Measurements from ENCODE around the gene DYNLT4.
"Not testable (repeated sequence)": the region's sequence is repeated elsewhere in the genome, so short reads cannot be mapped to it uniquely, and the experiment has no call there.

DYNLT4 gene

GRCh38 chr1:44835738-44836675, 28.9 kb upstream of the DYNLT4 start:
- peaks cover 10% of the 10 kb centered on the region for H3K4me1 Mint-ChIP-seq
- no peaks in the 10 kb centered on the region for H3K36me3 Mint-ChIP-seq
- H3K4me3 Mint-ChIP-seq, result peak overlapping the region; percentile 46
- DNase-seq (ENCODE audit: low spot score in 2 of 2) (peak; percentile 81 to 89), ATAC-seq (ENCODE audit: low read depth) (peak; percentile 99)
- no peak overlapping the region for H3K27ac Mint-ChIP-seq
- H3K9me3 Mint-ChIP-seq, result no peaks in the 10 kb centered on the region
- peaks cover 4% of the 10 kb centered on the region for H3K27me3 Mint-ChIP-seq

- no peak overlapping the region for H3K4me3 Mint-ChIP-seq
- no peaks in the 10 kb centered on the region for H3K36me3 Mint-ChIP-seq
- no peaks in the 10 kb centered on the region for H3K9me3 Mint-ChIP-seq
- H3K27ac Mint-ChIP-seq, result no peak overlapping the region
- H3K4me1 Mint-ChIP-seq, result peaks cover 10% of the 10 kb centered on the region
- peaks cover under 1% of the 10 kb centered on the region for H3K27me3 Mint-ChIP-seq
- ATAC-seq (ENCODE audit: low read depth) (no peak), DNase-seq (ENCODE audit: low spot score in 2 of 2) (no peak)
These were observed 27.2 kb upstream of the DYNLT4 start for GRCh38 chr1:44834328-44834727.

- DNase-seq (ENCODE audit: low spot score in 2 of 2) (no peak), ATAC-seq (ENCODE audit: low read depth) (no peak)
- H3K4me1 Mint-ChIP-seq, result peaks cover 10% of the 10 kb centered on the region
- no peaks in the 10 kb centered on the region for H3K27me3 Mint-ChIP-seq
- no peak overlapping the region for H3K4me3 Mint-ChIP-seq
- no peaks in the 10 kb centered on the region for H3K9me3 Mint-ChIP-seq
- no peak overlapping the region for H3K27ac Mint-ChIP-seq
- H3K36me3 Mint-ChIP-seq, result no peaks in the 10 kb centered on the region
These were observed 25.0 kb upstream of the DYNLT4 start for GRCh38 chr1:44832056-44832705.

GRCh38 chr1:44831516-44831915, 24.4 kb upstream of the DYNLT4 start:
- Mint-ChIP-seq H3K27me3 (no peaks in the 10 kb centered on the region), H3K9me3 (no peaks in the 10 kb centered on the region), H3K36me3 (no peaks in the 10 kb centered on the region), H3K4me1 (peaks cover 10% of the 10 kb centered on the region), H3K4me3 (no peak overlapping the region), H3K27ac (no peak overlapping the region)
- DNase-seq (ENCODE audit: low spot score in 2 of 2) (no peak), ATAC-seq (ENCODE audit: low read depth) (no peak)

GRCh38 chr1:44830900-44831304, 23.8 kb upstream of the DYNLT4 start:
- no peak for ATAC-seq (ENCODE audit: low read depth)
- no peaks in the 10 kb centered on the region for H3K27me3 Mint-ChIP-seq
- no peaks in the 10 kb centered on the region for H3K9me3 Mint-ChIP-seq
- H3K36me3 Mint-ChIP-seq, result no peaks in the 10 kb centered on the region
- no peak for DNase-seq (ENCODE audit: low spot score in 2 of 2)
- no peak overlapping the region for H3K27ac Mint-ChIP-seq
- no peak overlapping the region for H3K4me3 Mint-ChIP-seq
- peaks cover 7% of the 10 kb centered on the region for H3K4me1 Mint-ChIP-seq

- no peaks in the 10 kb centered on the region for H3K27me3 Mint-ChIP-seq
- no peak overlapping the region for H3K4me3 Mint-ChIP-seq
- ATAC-seq (ENCODE audit: low read depth) (no peak), DNase-seq (ENCODE audit: low spot score in 2 of 2) (no peak)
- peaks cover 2% of the 10 kb centered on the region for H3K4me1 Mint-ChIP-seq
- H3K27ac Mint-ChIP-seq, result no peak overlapping the region
- H3K9me3 Mint-ChIP-seq, result no peaks in the 10 kb centered on the region
- no peaks in the 10 kb centered on the region for H3K36me3 Mint-ChIP-seq
These were observed 22.6 kb upstream of the DYNLT4 start for GRCh38 chr1:44829506-44830384.

GRCh38 chr1:44828841-44829440, 21.8 kb upstream of the DYNLT4 start:
- ATAC-seq (ENCODE audit: low read depth) (no peak), DNase-seq (ENCODE audit: low spot score in 2 of 2) (no peak)
- peaks cover 2% of the 10 kb centered on the region for H3K4me1 Mint-ChIP-seq
- no peak overlapping the region for H3K27ac Mint-ChIP-seq
- H3K9me3 Mint-ChIP-seq, result no peaks in the 10 kb centered on the region
- no peaks in the 10 kb centered on the region for H3K27me3 Mint-ChIP-seq
- no peaks in the 10 kb centered on the region for H3K36me3 Mint-ChIP-seq
- H3K4me3 Mint-ChIP-seq, result no peak overlapping the region

- no peak overlapping the region for H3K27ac Mint-ChIP-seq
- H3K4me1 Mint-ChIP-seq, result no peaks in the 10 kb centered on the region
- H3K9me3 Mint-ChIP-seq, result no peaks in the 10 kb centered on the region
- DNase-seq (ENCODE audit: low spot score in 2 of 2), result no peak
- no peaks in the 10 kb centered on the region for H3K27me3 Mint-ChIP-seq
- no peak for ATAC-seq (ENCODE audit: low read depth)
- no peak overlapping the region for H3K4me3 Mint-ChIP-seq
- H3K36me3 Mint-ChIP-seq, result no peaks in the 10 kb centered on the region
These were observed 21.0 kb upstream of the DYNLT4 start for GRCh38 chr1:44828003-44828651.

GRCh38 chr1:44827197-44828002, 20.2 kb upstream of the DYNLT4 start:
- ATAC-seq (ENCODE audit: low read depth) (peak; percentile 78), DNase-seq (ENCODE audit: low spot score in 2 of 2) (no peak)
- no peaks in the 10 kb centered on the region for H3K36me3 Mint-ChIP-seq
- H3K4me1 Mint-ChIP-seq, result no peaks in the 10 kb centered on the region
- H3K27ac Mint-ChIP-seq, result no peak overlapping the region
- no peak overlapping the region for H3K4me3 Mint-ChIP-seq
- no peaks in the 10 kb centered on the region for H3K9me3 Mint-ChIP-seq
- no peaks in the 10 kb centered on the region for H3K27me3 Mint-ChIP-seq

GRCh38 chr1:44826375-44827196, 19.4 kb upstream of the DYNLT4 start:
- no peak overlapping the region for H3K4me3 Mint-ChIP-seq
- H3K27ac Mint-ChIP-seq, result no peak overlapping the region
- H3K4me1 Mint-ChIP-seq, result no peaks in the 10 kb centered on the region
- no peaks in the 10 kb centered on the region for H3K36me3 Mint-ChIP-seq
- ATAC-seq (ENCODE audit: low read depth), result no peak
- H3K27me3 Mint-ChIP-seq, result no peaks in the 10 kb centered on the region
- no peaks in the 10 kb centered on the region for H3K9me3 Mint-ChIP-seq
- DNase-seq (ENCODE audit: low spot score in 2 of 2), result no peak

- not testable (repeated sequence) for DNase-seq (ENCODE audit: low spot score in 2 of 2); ATAC-seq (ENCODE audit: low read depth); H3K4me3 Mint-ChIP-seq; H3K27ac Mint-ChIP-seq; H3K27me3 Mint-ChIP-seq; H3K9me3 Mint-ChIP-seq; H3K4me1 Mint-ChIP-seq; H3K36me3 Mint-ChIP-seq
These were observed 17.2 kb upstream of the DYNLT4 start for GRCh38 chr1:44824392-44824791.

GRCh38 chr1:44822981-44823451, 15.9 kb upstream of the DYNLT4 start:
- Mint-ChIP-seq H3K27ac (no peak overlapping the region), H3K9me3 (no peaks in the 10 kb centered on the region), H3K36me3 (no peaks in the 10 kb centered on the region), H3K4me1 (peaks cover 12% of the 10 kb centered on the region), H3K27me3 (no peaks in the 10 kb centered on the region), H3K4me3 (no peak overlapping the region)
- DNase-seq (ENCODE audit: low spot score in 2 of 2) (no peak), ATAC-seq (ENCODE audit: low read depth) (no peak)
